ENCODE measurements around the gene ADGRD1.

Gene ADGRD1

GRCh38 chr12:131113568-131114270 lies 160.0 kb downstream of the ADGRD1 start:
- no peak for TF ChIP-seq CTCF (IDR thresholded peaks at IDR 0.05; ENCODE audit: low read length)
- no peak for TF ChIP-seq EZH2 (IDR thresholded peaks at IDR 0.05; ENCODE audit: borderline replicate concordance, low read length)
- peaks cover 4% of the 10 kb centered on the region; the same call in 1 of the 2 replicates for H3K27me3 ChIP-seq (ENCODE audit: insufficient read depth, low read length)
- H3K9me2 ChIP-seq (ENCODE audit: low read depth, low read length) = no peaks in the 10 kb centered on the region
- H3K4me3 ChIP-seq (ENCODE audit: low read depth, low read length, poor library complexity, severe bottlenecking) = no peak overlapping the region
- H3F3A ChIP-seq (ENCODE audit: insufficient read depth, low read length) = no peaks in the 10 kb centered on the region
- H3K4me1 ChIP-seq (ENCODE audit: insufficient read depth, low read length, severe bottlenecking) = no peaks in the 10 kb centered on the region
- H3K79me2 ChIP-seq (ENCODE audit: insufficient read depth, low read length) = no peaks in the 10 kb centered on the region
- H3K27ac ChIP-seq (ENCODE audit: low read depth, low read length, poor library complexity, severe bottlenecking) = no peak overlapping the region
- H4K20me1 ChIP-seq (ENCODE audit: insufficient read depth, low read length) = no peaks in the 10 kb centered on the region
- H3K36me3 ChIP-seq (ENCODE audit: insufficient read depth, low read length) = no peaks in the 10 kb centered on the region
- H3K9ac ChIP-seq (ENCODE audit: low read length) = no peak overlapping the region
- no peaks in the 10 kb centered on the region for H3K9me3 ChIP-seq (ENCODE audit: low read length)
- no peak overlapping the region for H2AFZ ChIP-seq (ENCODE audit: low read length)
- H3K4me2 ChIP-seq (ENCODE audit: low read length) = no peak overlapping the region

- H3K4me2 ChIP-seq (ENCODE audit: low read length) = no peak overlapping the region
Observed at GRCh38 chr12:131114271-131114670, 160.6 kb downstream of the ADGRD1 start.

DNA sequence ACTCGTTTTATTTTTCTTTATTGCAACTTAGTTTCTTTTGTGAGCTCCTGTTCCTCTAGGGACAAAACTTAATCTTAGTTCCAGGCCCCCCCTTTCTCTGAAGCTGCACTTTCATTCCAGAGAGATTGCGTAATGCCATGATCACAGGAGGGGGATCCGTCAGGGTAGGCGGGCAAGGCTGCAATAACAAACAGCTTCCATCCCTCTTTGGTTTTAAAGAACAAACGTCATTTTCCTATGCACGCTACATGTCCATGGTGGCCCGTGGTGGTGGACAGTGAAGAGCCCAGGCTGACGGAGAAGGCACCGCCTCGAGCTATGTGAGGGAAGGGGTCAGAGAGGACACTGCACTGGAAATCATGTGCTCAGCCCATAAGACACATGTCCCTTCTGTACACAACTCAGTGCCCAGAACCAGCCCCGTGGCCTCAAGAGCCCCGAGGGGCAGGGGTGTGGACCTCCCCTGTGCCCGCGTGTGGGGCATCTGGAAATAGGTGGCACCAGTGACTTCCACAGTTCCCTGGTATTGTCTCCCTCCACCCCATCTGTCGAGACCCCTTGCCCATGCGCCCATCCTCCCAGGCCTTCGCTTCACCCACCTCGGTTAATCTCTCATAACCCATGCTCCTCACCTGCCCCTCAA lies 161.4 kb downstream of the ADGRD1 start:
- Histone ChIP-seq H3K4me2 (ENCODE audit: low read length) (no peak overlapping the region), H3K79me2 (ENCODE audit: insufficient read depth, low read length) (no peaks in the 10 kb centered on the region), H3K9me2 (ENCODE audit: low read depth, low read length) (no peaks in the 10 kb centered on the region), H3F3A (ENCODE audit: insufficient read depth, low read length) (no peaks in the 10 kb centered on the region), H3K27ac (ENCODE audit: low read depth, low read length, poor library complexity, severe bottlenecking) (no peak overlapping the region), H4K20me1 (ENCODE audit: insufficient read depth, low read length) (no peaks in the 10 kb centered on the region), H3K4me3 (ENCODE audit: low read depth, low read length, poor library complexity, severe bottlenecking) (no peak overlapping the region), H3K27me3 (ENCODE audit: insufficient read depth, low read length) (0 out of 2 replicates have a peak, but pooled peaks cover 4% of the 10 kb centered on the region), H3K9ac (ENCODE audit: low read length) (no peak overlapping the region), H3K36me3 (ENCODE audit: insufficient read depth, low read length) (no peaks in the 10 kb centered on the region), H2AFZ (ENCODE audit: low read length) (no peak overlapping the region), H3K4me1 (ENCODE audit: insufficient read depth, low read length, severe bottlenecking) (no peaks in the 10 kb centered on the region), H3K9me3 (ENCODE audit: low read length) (no peaks in the 10 kb centered on the region)
- TF ChIP-seq CTCF (IDR thresholded peaks at IDR 0.05; ENCODE audit: low read length) (no peak), EZH2 (IDR thresholded peaks at IDR 0.05; ENCODE audit: borderline replicate concordance, low read length) (no peak)

More at GRCh38 chr12:131114271-131114670, 160.6 kb downstream of the ADGRD1 start:
- no peaks in the 10 kb centered on the region for H3K9me2 ChIP-seq (ENCODE audit: low read depth, low read length)
- H3K27ac ChIP-seq (ENCODE audit: low read depth, low read length, poor library complexity, severe bottlenecking) = no peak overlapping the region
- no peak overlapping the region for H3K4me3 ChIP-seq (ENCODE audit: low read depth, low read length, poor library complexity, severe bottlenecking)
- H3K36me3 ChIP-seq (ENCODE audit: insufficient read depth, low read length) = no peaks in the 10 kb centered on the region
- no peaks in the 10 kb centered on the region for H3K79me2 ChIP-seq (ENCODE audit: insufficient read depth, low read length)
- no peaks in the 10 kb centered on the region for H3K9me3 ChIP-seq (ENCODE audit: low read length)
- H4K20me1 ChIP-seq (ENCODE audit: insufficient read depth, low read length) = no peaks in the 10 kb centered on the region
- no peaks in the 10 kb centered on the region for H3K4me1 ChIP-seq (ENCODE audit: insufficient read depth, low read length, severe bottlenecking)
- no peak for TF ChIP-seq CTCF (IDR thresholded peaks at IDR 0.05; ENCODE audit: low read length)
- no peak overlapping the region for H3K9ac ChIP-seq (ENCODE audit: low read length)
- H2AFZ ChIP-seq (ENCODE audit: low read length) = no peak overlapping the region
- H3K27me3 ChIP-seq (ENCODE audit: insufficient read depth, low read length) = 0 out of 2 replicates have a peak, but pooled peaks cover 4% of the 10 kb centered on the region
- no peaks in the 10 kb centered on the region for H3F3A ChIP-seq (ENCODE audit: insufficient read depth, low read length)

Measured in OCI-LY1 (cell line).